Psoas muscle (tissue), 8 donors: ENCODE measurements around the gene EMC8. TPM values are rescaled to one million over a fixed set of nuclear protein-coding genes. Genes with fewer than 3 reads are reported as not detected.

ENCODE experiments used
- ATAC-seq, 4 donors: fragments of 200-7000 bp; cut with Tn5 transposase; one replicate each; pipeline ENCODE4 v1.9.1; 2020; ENCODE audit warnings: moderate library complexity in 3 of 4, mild to moderate bottlenecking in 2 of 4
- DNase-seq, 2 donors: peaks; one replicate each; pipeline ENCODE4 v3.0.0-alpha.2; 2020
- H3K27ac ChIP-seq: fragments of 200-600 bp; one replicate; pipeline ENCODE4 v1.8.0; 2022
- H3K27me3 ChIP-seq, 3 donors: fragments of 200-600 bp in 1 of 3; one replicate each; pipeline versions ENCODE4 v1.6.1 to v1.8.0; 2013 to 2022; ENCODE audit warnings: low read length in 2 of 3, mild to moderate bottlenecking in 2 of 3, moderate library complexity in 1 of 3; ENCODE audit not compliant: insufficient read depth in 3 of 3
- H3K36me3 ChIP-seq, 2 donors: fragments of 200-600 bp in 1 of 2; one replicate each; pipeline versions ENCODE4 v1.6.1 to v1.8.0; 2013 to 2022; ENCODE audit warnings: low read depth in 1 of 2, mild to moderate bottlenecking in 1 of 2, moderate library complexity in 1 of 2; ENCODE audit not compliant: insufficient read depth in 1 of 2
- H3K4me1 ChIP-seq: fragments of 200-600 bp; one replicate; pipeline ENCODE4 v1.8.0; 2022
- H3K4me3 ChIP-seq: fragments of 200-600 bp; one replicate; pipeline ENCODE4 v1.8.0; 2022; ENCODE audit warnings: mild to moderate bottlenecking
- H3K9me3 ChIP-seq: fragments of 200-600 bp; one replicate; pipeline ENCODE4 v1.8.0; 2022
- CTCF ChIP-seq: fragments of 200-600 bp; IDR thresholded peaks from one replicate; pipeline ENCODE4 v1.8.0; 2022; ENCODE audit warnings: antibody characterized with exemption
- WGBS, 3 donors: extraction: QIAGEN DNeasy Blood & Tissue Kit; methylation state at CpG; one replicate each; pipeline versions ENCODE4 v1.1.6 to v1.1.7; 2013; 5-methylcytosine and 5-hydroxymethylcytosine counted together
- intact Hi-C, 2 donors: fragments of 100-400 bp; cut with DNase I; formaldehyde crosslinking; loops; one replicate each; pipeline versions ENCODE4 v1.11.0 to v1.14.2; 2022
- polyA plus RNA-seq, 3 donors: library from polyadenylated mRNA; stranded (reverse); fragments of 200-250 nt; gene quantifications; one replicate each; pipeline ENCODE4 v1.2.3, GENCODE V29; 2013
- total RNA-seq, 4 donors: library from RNA; stranded (reverse); fragmentation: NEBNext Ultra II Directional in 2 of 4; extraction: Animal tissue kit (Norgen Biotek cat#: 25700) in 2 of 4; gene quantifications; one replicate each; pipeline versions ENCODE4 v1.2.1 to v1.2.4, GENCODE V29; 2021 to 2023
- donor health status: healthy with polysubstance abuse.
- donor health status: DM: no; HTN: no; CAD: no; lungs with moderate emphysema.
- donor health status: Bipolar disorder and iron deficiency.
- donor health status: healthy.
- donor health status: DM: yes; HTN: yes; CAD: no.
- donor health status: DM: no; HTN: no; CAD: no.
- donor health status: DM: no; HTN: no; CAD: no.
- donor health status: DM: yes; HTN: yes; CAD: no.

Gene EMC8
- total and polyA plus RNA-seq, 7 donors: 16.4 to 41.6 (median 24.7) TPM

DNA sequence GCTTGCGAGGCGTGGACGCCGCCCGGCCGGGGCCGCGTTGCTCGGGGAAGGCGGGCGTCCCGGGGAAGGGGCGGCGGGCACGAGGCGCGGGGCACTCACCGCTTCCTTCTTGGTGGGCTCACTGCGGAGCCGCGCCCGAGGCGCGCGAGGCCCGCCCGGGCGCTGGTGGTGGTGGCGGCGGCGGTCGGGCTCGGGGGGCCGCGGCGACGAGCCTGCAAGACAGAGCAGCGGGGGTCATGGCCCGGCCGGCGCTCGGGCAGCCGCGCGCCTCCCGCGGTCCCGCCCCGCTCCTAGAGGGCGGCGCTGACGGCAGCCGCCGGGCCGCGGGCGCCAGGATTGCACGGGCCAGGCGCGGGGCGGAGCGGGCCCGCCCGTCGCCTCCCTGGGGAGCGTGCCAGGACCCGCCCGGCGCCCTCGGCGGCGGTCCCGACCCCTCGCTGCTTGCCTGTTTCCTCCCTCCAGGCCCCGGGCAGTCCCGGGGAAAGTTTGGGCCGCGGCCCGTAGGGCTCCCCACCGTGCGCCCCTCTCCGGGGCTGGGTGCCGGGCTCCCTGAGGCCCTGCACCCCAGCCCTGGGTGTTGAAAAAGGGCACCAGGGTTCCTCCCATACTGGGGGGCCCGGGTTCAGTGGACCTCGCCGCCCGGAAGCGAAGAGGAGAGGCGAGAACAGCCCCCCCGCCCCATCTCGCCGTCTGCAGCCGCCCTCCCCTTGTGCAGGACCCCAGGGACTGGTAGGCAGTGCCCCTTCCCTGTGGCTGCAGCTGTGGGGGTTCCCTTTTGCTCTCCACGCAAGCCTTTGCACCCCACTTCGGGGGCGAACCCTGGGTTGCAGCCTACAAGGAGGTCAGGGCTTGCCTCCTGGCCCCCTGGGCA, 48.3 kb downstream of the EMC8 start, which contains the start of gene C16orf74:
Gene C16orf74 (minus strand): TSS at position 270 of the 871 bp plus-strand sequence. CDS start 15,879 bp downstream, outside the sequence.
- TF ChIP-seq CTCF: no peak
- Histone ChIP-seq H3K4me3 (peak within 1 kb of the TSS; percentile 68), H3K27me3 (peaks cover 0 to 31% (median 0%) of the 10 kb centered on the region in 3 donors), H3K36me3 (no peaks in the 10 kb centered on the region), H3K27ac (no peak within 1 kb of the TSS), H3K9me3 (no peaks in the 10 kb centered on the region), H3K4me1 (peaks cover 11% of the 10 kb centered on the region)
- intact Hi-C loops: no loop called here
- ATAC-seq: peak; percentile 70 to 85 (median 82)
- 4 to 33% (median 16%) methylated on average over 19 to 96 of the region's 96 CpGs for WGBS, 3 donors
- peak in 1 of 2 donors; percentile 44 for DNase-seq

- 3 to 5% (median 3%) methylated on average over 48 to 51 of the region's 51 CpGs for WGBS, 3 donors
- Histone ChIP-seq H3K27me3 (peaks cover 0 to 31% (median 0%) of the 10 kb centered on the region in 3 donors), H3K4me1 (peaks cover 11% of the 10 kb centered on the region), H3K9me3 (no peaks in the 10 kb centered on the region), H3K36me3 (no peaks in the 10 kb centered on the region), H3K4me3 (peak overlapping the region; percentile 68), H3K27ac (no peak overlapping the region)
- intact Hi-C loops: no loop called here
- TF ChIP-seq CTCF: no peak
- ATAC-seq: peak in 2 of 4 donors; percentile 26 to 27
- no peak for DNase-seq
These were observed 49.1 kb downstream of the EMC8 start for GRCh38 chr16:85750146-85750826.

- WGBS, 3 donors: 32 to 33% (median 32%) methylated on average over 10 to 14 of the region's 14 CpGs
- ATAC-seq: no peak
- intact Hi-C loops: no loop called here
- Histone ChIP-seq H3K4me1 (peaks cover 11% of the 10 kb centered on the region), H3K4me3 (peak overlapping the region; percentile 68), H3K27me3 (peaks cover 0 to 31% (median 0%) of the 10 kb centered on the region in 3 donors), H3K9me3 (no peaks in the 10 kb centered on the region), H3K27ac (no peak overlapping the region), H3K36me3 (no peaks in the 10 kb centered on the region)
- no peak for TF ChIP-seq CTCF
- no peak for DNase-seq
These were observed 49.6 kb downstream of the EMC8 start for GRCh38 chr16:85749771-85750145.

GRCh38 chr16:85746460-85747215, 52.7 kb downstream of the EMC8 start:
- DNase-seq: no peak
- 70 to 77% (median 75%) methylated on average over 13 of the region's 13 CpGs for WGBS, 3 donors
- H3K4me3 ChIP-seq: no peak overlapping the region
- intact Hi-C loops: no loop called here
- TF ChIP-seq CTCF: no peak
- peaks cover 0 to 29% (median 0%) of the 10 kb centered on the region in 3 donors for H3K27me3 ChIP-seq
- H3K27ac ChIP-seq: no peak overlapping the region
- H3K9me3 ChIP-seq: no peaks in the 10 kb centered on the region
- peaks cover 11% of the 10 kb centered on the region for H3K4me1 ChIP-seq
- H3K36me3 ChIP-seq: no peaks in the 10 kb centered on the region
- ATAC-seq: peak in 1 of 4 donors; percentile 31
